IMR-90 (cell line): ENCODE data around the gene MAPK13. TPM values are rescaled to one million over a fixed set of nuclear protein-coding genes. Genes with fewer than 3 reads are reported as not detected.

Experiments used
- ATAC-seq: fragments of 200-7000 bp; cut with Tn5 transposase; 2 replicates; pipeline ENCODE4 v1.9.1; 2020; ENCODE audit warnings: low read depth, mild to moderate bottlenecking, moderate library complexity
- BruUV-seq: library from RNA; stranded (reverse); fragments of 400-500 nt; replicated peaks from 2 replicates; lab custom pipeline; 2021; lab: Mats Ljungman, UMichigan
- CTCF ChIA-PET: fragments of 300-600 bp; formaldehyde crosslinking; extraction: SDS; loops from one replicate; lab custom pipeline; 2021; ENCODE audit warnings: antibody characterized with exemption; lab: Yijun Ruan, JAX
- POLR2A ChIA-PET: fragments of 300-600 bp; sonication (Branson Sonifier 250); formaldehyde crosslinking; loops from one replicate; lab custom pipeline; 2022; ENCODE audit warnings: antibody characterized with exemption; ENCODE audit not compliant: unreplicated experiment; lab: Charles Lee
- DNase-seq: peaks from one replicate; pipeline ENCODE4 v3.0.0; 2013
- H2AFZ ChIP-seq: replicated peaks from 2 replicates; pipeline ENCODE3; 2013; ENCODE audit warnings: low read length, mild to moderate bottlenecking; ENCODE audit not compliant: poor library complexity
- H2AK5ac ChIP-seq: 2 replicates; pipeline ENCODE4 v1.6.1; 2013; ENCODE audit warnings: low read depth, low read length, inconsistent platforms
- H2AK9ac ChIP-seq: replicated peaks from 2 replicates; pipeline ENCODE3; 2013; ENCODE audit warnings: mild to moderate bottlenecking, low read depth, low read length, moderate library complexity; ENCODE audit not compliant: poor library complexity
- H2BK120ac ChIP-seq: 2 replicates; pipeline ENCODE4 v1.6.1; 2013; ENCODE audit warnings: low read depth, low read length, inconsistent platforms
- H2BK15ac ChIP-seq: 3 replicates; pipeline ENCODE4 v1.6.1; 2013; ENCODE audit warnings: low read depth, low read length, inconsistent platforms
- H2BK20ac ChIP-seq: 2 replicates; pipeline ENCODE4 v1.6.1; 2013; ENCODE audit warnings: low read depth, mild to moderate bottlenecking, inconsistent platforms, low read length, moderate library complexity
- H2BK5ac ChIP-seq: 2 replicates; pipeline ENCODE4 v1.6.1; 2013; ENCODE audit warnings: mild to moderate bottlenecking, low read depth, low read length, inconsistent platforms; ENCODE audit not compliant: poor library complexity, severe bottlenecking
- H3K14ac ChIP-seq: replicated peaks from 2 replicates; pipeline ENCODE4 v1.6.1; 2013; ENCODE audit warnings: low read depth, low read length, inconsistent platforms
- H3K18ac ChIP-seq: 2 replicates; pipeline ENCODE4 v1.6.1; 2013; ENCODE audit warnings: low read depth, low read length, control low read depth
- H3K23ac ChIP-seq: 2 replicates; pipeline ENCODE4 v1.6.1; 2013; ENCODE audit warnings: low read depth, low read length, inconsistent platforms
- H3K27ac ChIP-seq: 2 replicates; pipeline ENCODE4 v1.5.1; 2013; ENCODE audit warnings: mild to moderate bottlenecking, control low read depth, low read length; ENCODE audit not compliant: insufficient read depth
- H3K27me3 ChIP-seq: 2 replicates; pipeline ENCODE4 v1.6.1; 2013; ENCODE audit warnings: low read length; ENCODE audit not compliant: control insufficient read depth, insufficient read depth
- H3K36me3 ChIP-seq: 2 replicates; pipeline ENCODE4 v1.6.1; 2013; ENCODE audit warnings: low read length, mixed read lengths; ENCODE audit not compliant: control insufficient read depth, insufficient read depth
- H3K4ac ChIP-seq: 2 replicates; pipeline ENCODE4 v1.6.1; 2013; ENCODE audit warnings: low read depth, low read length, inconsistent platforms
- H3K4me1 ChIP-seq: 2 replicates; pipeline ENCODE4 v1.6.1; 2013; ENCODE audit warnings: low read length, mixed read lengths; ENCODE audit not compliant: control insufficient read depth, insufficient read depth
- H3K4me2 ChIP-seq: 2 replicates; pipeline ENCODE4 v1.6.1; 2013; ENCODE audit warnings: low read depth, mild to moderate bottlenecking, control low read depth, low read length, moderate library complexity
- H3K4me3 ChIP-seq: 2 replicates; pipeline ENCODE4 v1.5.1; 2013; ENCODE audit warnings: low read depth, mild to moderate bottlenecking, control low read depth, low read length, moderate library complexity; ENCODE audit not compliant: insufficient read depth
- H3K56ac ChIP-seq: 2 replicates; pipeline ENCODE4 v1.6.1; 2013; ENCODE audit warnings: low read length, inconsistent platforms; ENCODE audit not compliant: insufficient read depth; ENCODE audit errors: extremely low read depth
- H3K79me1 ChIP-seq, 2 experiments: 2 replicates each; pipeline ENCODE4 v1.6.1; 2013; ENCODE audit warnings: low read length in 2 of 2, inconsistent platforms in 1 of 2, low read depth in 1 of 2
- H3K9ac ChIP-seq: 2 replicates; pipeline ENCODE4 v1.6.1; 2013; ENCODE audit warnings: low read depth, low read length, control low read depth
- H3K9me1 ChIP-seq: 2 replicates; pipeline ENCODE4 v1.6.1; 2013; ENCODE audit warnings: low read length, inconsistent platforms; ENCODE audit not compliant: insufficient read depth
- H3K9me3 ChIP-seq: 2 replicates; pipeline ENCODE4 v1.6.1; 2013; ENCODE audit warnings: low read length; ENCODE audit not compliant: control insufficient read depth, insufficient read depth
- H4K20me1 ChIP-seq: 2 replicates; pipeline ENCODE4 v1.6.1; 2013; ENCODE audit warnings: low read length, inconsistent platforms; ENCODE audit not compliant: insufficient read depth
- H4K5ac ChIP-seq: 2 replicates; pipeline ENCODE4 v1.6.1; 2013; ENCODE audit warnings: mild to moderate bottlenecking, low read depth, low read length, control low read depth
- H4K8ac ChIP-seq, 2 experiments: 2 replicates each; pipeline ENCODE4 v1.6.1; 2013; ENCODE audit warnings: low read depth in 2 of 2, low read length in 2 of 2, control low read depth in 1 of 2, inconsistent platforms in 1 of 2
- H4K91ac ChIP-seq: 2 replicates; pipeline ENCODE4 v1.6.1; 2013; ENCODE audit warnings: low read depth, low read length, inconsistent platforms; ENCODE audit not compliant: insufficient read depth
- BHLHE40 ChIP-seq: fragments of 150-350 bp; IDR thresholded peaks from 2 replicates; pipeline ENCODE4 v1.6.1; 2016; ENCODE audit warnings: mild to moderate bottlenecking, low read depth, low read length
- CEBPB ChIP-seq: IDR thresholded peaks from 2 replicates; pipeline ENCODE4 v1.6.1; 2012; ENCODE audit warnings: low read depth, low read length, improper control_type of control experiment
- CHD1 ChIP-seq: IDR thresholded peaks from 2 replicates; pipeline ENCODE4 v1.6.1; 2012; ENCODE audit warnings: low read depth, low read length, improper control_type of control experiment
- CTCF ChIP-seq: conservative IDR thresholded peaks from 2 replicates; pipeline ENCODE4 v1.5.1; 2012; ENCODE audit warnings: mild to moderate bottlenecking, low read depth, low read length, improper control_type of control experiment
- FOS ChIP-seq: fragments of 150-350 bp; IDR thresholded peaks from 2 replicates; pipeline ENCODE4 v1.6.1; 2016; ENCODE audit warnings: low read depth, low read length
- MAFK ChIP-seq: IDR thresholded peaks from 2 replicates; pipeline ENCODE4 v1.6.1; 2012; ENCODE audit warnings: low read depth, low read length, improper control_type of control experiment
- MAZ ChIP-seq: IDR thresholded peaks from 2 replicates; pipeline ENCODE4 v1.6.1; 2012; ENCODE audit warnings: low read depth, mild to moderate bottlenecking, low read length, improper control_type of control experiment, moderate library complexity, borderline replicate concordance
- MXI1 ChIP-seq: IDR thresholded peaks from 2 replicates; pipeline ENCODE4 v1.6.1; 2012; ENCODE audit warnings: low read depth, mild to moderate bottlenecking, low read length, moderate library complexity, borderline replicate concordance
- NFE2L2 ChIP-seq: fragments of 150-350 bp; IDR thresholded peaks from 2 replicates; pipeline ENCODE4 v1.6.1; 2016; ENCODE audit warnings: low read depth, mild to moderate bottlenecking, low read length
- POLR2A ChIP-seq: IDR thresholded peaks from 2 replicates; pipeline ENCODE4 v1.6.1; 2012; ENCODE audit warnings: mild to moderate bottlenecking, low read depth, low read length
- RAD21 ChIP-seq: IDR thresholded peaks from 2 replicates; pipeline ENCODE4 v1.6.1; 2012; ENCODE audit warnings: low read length, improper control_type of control experiment
- RCOR1 ChIP-seq: IDR thresholded peaks from 2 replicates; pipeline ENCODE4 v1.6.1; 2012; ENCODE audit warnings: mild to moderate bottlenecking, low read length, improper control_type of control experiment; ENCODE audit not compliant: insufficient replicate concordance
- RFX5 ChIP-seq: IDR thresholded peaks from 2 replicates; pipeline ENCODE4 v1.8.0; 2012; ENCODE audit warnings: low read depth, mild to moderate bottlenecking, low read length, moderate library complexity
- SMC3 ChIP-seq: fragments of 150-350 bp; IDR thresholded peaks from 2 replicates; pipeline ENCODE4 v1.6.1; 2016; ENCODE audit warnings: low read depth, mild to moderate bottlenecking, antibody characterized with exemption, low read length, moderate library complexity
- USF2 ChIP-seq: fragments of 150-350 bp; IDR thresholded peaks from 2 replicates; pipeline ENCODE4 v1.6.1; 2017; ENCODE audit warnings: mild to moderate bottlenecking, antibody characterized with exemption, low read length, low read depth
- WGBS, 2 experiments: methylation state at CpG; one replicate each; pipeline versions ENCODE4 v1.1.5 to v1.1.7; 2013; ENCODE audit warnings: missing lambda C conversion rate in 2 of 2; ENCODE audit not compliant: insufficient read length in 1 of 2; ENCODE audit errors: extremely low coverage in 2 of 2; 5-methylcytosine and 5-hydroxymethylcytosine counted together
- dilution Hi-C: fragments of 300-500 bp; cut with HindIII; formaldehyde crosslinking; loops from one replicate; pipeline ENCODE4 v1.14.3; 2018; ENCODE audit warnings: low sequenced_read_pairs; ENCODE audit not compliant: unreplicated experiment
- in situ Hi-C: fragments of 300-500 bp; cut with MboI; formaldehyde crosslinking; loops from 3 replicates; pipeline ENCODE4 v1.14.3; 2019; ENCODE audit warnings: low sequenced_read_pairs, inconsistent platforms, mixed read lengths
- intact Hi-C: fragments of 100-400 bp; cut with micrococcal nuclease; formaldehyde crosslinking; loops from 2 replicates; pipeline ENCODE4 v1.10.0; 2022
- polyA plus RNA-seq, 3 experiments: library from polyadenylated mRNA; depleted of rRNA; stranded (reverse); fragments of >200 nt; gene quantifications; 2 replicates each; pipeline ENCODE4 v1.2.3, GENCODE V29; 2012; ENCODE audit warnings: low replicate concordance in 1 of 3
- total RNA-seq: library from RNA; depleted of rRNA; stranded (reverse); fragments of >200 nt; gene quantifications from 2 replicates; pipeline ENCODE4 v1.2.3, GENCODE V29; 2012

MAPK13 gene
- total and polyA plus RNA-seq, 2 of the 4 experiments (the other 2 are of a cell fraction), result 2.0 to 2.9 TPM

GRCh38 chr6:36187446-36187845 is 57.1 kb downstream of the MAPK13 start:
- ChIA-PET POLR2A (no interaction called here), CTCF (no interaction called here)
- DNase-seq (no peak), ATAC-seq (no peak)
- no peak overlapping the region for H2AFZ ChIP-seq
- no peak overlapping the region for H2BK5ac ChIP-seq
- H3K18ac ChIP-seq, result no peak overlapping the region
- no peak overlapping the region for H3K56ac ChIP-seq
- H3K14ac ChIP-seq, result no peak overlapping the region
- no peaks in the 10 kb centered on the region for H3K9me1 ChIP-seq
- in situ Hi-C loops, result no loop called here
- no peak overlapping the region for H4K91ac ChIP-seq
- H3K27me3 ChIP-seq, result peaks cover 2% of the 10 kb centered on the region
- no peak overlapping the region for H3K4me2 ChIP-seq
- H2BK120ac ChIP-seq, result no peak overlapping the region
- intact Hi-C loops, result loop anchor here (1.0 kb wide), 1 partner anchor 39 kb away; no protein-coding TSS in a partner anchor
- no peak overlapping the region for H4K5ac ChIP-seq
- H4K20me1 ChIP-seq, result no peaks in the 10 kb centered on the region
- TF ChIP-seq RFX5, result no peak
- TF ChIP-seq BHLHE40, result no peak
- TF ChIP-seq CEBPB, result no peak
- no peak for TF ChIP-seq MXI1
- TF ChIP-seq NFE2L2, result no peak
- TF ChIP-seq RCOR1, result no peak
- TF ChIP-seq RAD21, result no peak
- TF ChIP-seq MAZ, result no peak
- TF ChIP-seq USF2, result no peak
- TF ChIP-seq MAFK, result no peak
- no peak for TF ChIP-seq FOS
- no peak for TF ChIP-seq CTCF
- no peak for TF ChIP-seq POLR2A
- no peak for TF ChIP-seq CHD1
- no peak for TF ChIP-seq SMC3
- no peak overlapping the region for H2AK5ac ChIP-seq
- dilution Hi-C loops, result no loop called here
- H3K79me1 ChIP-seq, result no peaks in the 10 kb centered on the region
- no peak overlapping the region for H3K23ac ChIP-seq
- no peak overlapping the region for H3K4me3 ChIP-seq
- peaks cover under 1% of the 10 kb centered on the region; the same call in 1 of the 2 replicates for H3K9me3 ChIP-seq
- H3K36me3 ChIP-seq, result no peaks in the 10 kb centered on the region
- H3K27ac ChIP-seq, result no peak overlapping the region
- H3K9ac ChIP-seq, result no peak overlapping the region
- no peak overlapping the region for H2AK9ac ChIP-seq
- no peak overlapping the region for H2BK20ac ChIP-seq
- no peak overlapping the region for H3K4ac ChIP-seq
- no CpG with 5 or more reads among the region's 2 CpGs for WGBS, 2 experiments
- no TSS peak for BruUV-seq
- no peak overlapping the region for H4K8ac ChIP-seq
- H2BK15ac ChIP-seq, result no peak overlapping the region
- H3K4me1 ChIP-seq, result no peaks in the 10 kb centered on the region
